ENCODE results near the gene CDH4. TPM values are rescaled to one million over a fixed set of nuclear protein-coding genes. Genes with fewer than 3 reads are reported as not detected.

Gene CDH4
- polyA plus RNA-seq, 5 donors = 3.6 to 8.1 (median 4.7) TPM

DNA sequence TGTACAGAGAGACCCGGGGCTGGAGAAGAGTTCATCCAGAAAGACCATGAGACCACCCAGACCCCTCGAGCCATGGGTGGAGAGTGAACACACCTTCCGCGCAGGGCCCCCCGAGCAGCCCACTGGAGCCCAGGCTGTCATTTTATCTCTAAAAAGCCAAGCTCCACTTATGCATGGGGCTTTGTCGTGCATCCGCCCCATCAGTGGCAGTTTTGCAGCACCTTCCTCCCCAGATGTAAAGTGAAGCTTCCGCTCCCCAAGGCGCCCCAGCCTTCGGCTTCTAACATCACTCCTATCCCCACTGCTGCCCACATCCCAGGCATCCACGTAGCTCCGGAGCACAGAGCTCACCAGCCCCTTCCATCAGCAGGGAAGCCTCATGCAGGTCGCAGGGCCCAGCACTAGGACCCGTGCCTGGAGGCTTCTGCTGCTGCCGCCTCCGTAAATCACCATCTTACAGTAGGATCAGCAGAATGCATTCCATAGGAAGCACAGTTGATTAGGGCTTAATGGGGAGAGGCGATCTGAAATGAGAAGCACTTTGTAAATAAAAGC lies 512.5 kb downstream of the CDH4 start:
- DNase-seq = no peak

GRCh38 chr20:61765081-61765870 lies 513.2 kb downstream of the CDH4 start:
- no peak for DNase-seq

- no peak for DNase-seq
Measured at GRCh38 chr20:61765871-61766654, 514.0 kb downstream of the CDH4 start.

GRCh38 chr20:61766921-61767610 lies 515.0 kb downstream of the CDH4 start:
- no peak for DNase-seq

DNA sequence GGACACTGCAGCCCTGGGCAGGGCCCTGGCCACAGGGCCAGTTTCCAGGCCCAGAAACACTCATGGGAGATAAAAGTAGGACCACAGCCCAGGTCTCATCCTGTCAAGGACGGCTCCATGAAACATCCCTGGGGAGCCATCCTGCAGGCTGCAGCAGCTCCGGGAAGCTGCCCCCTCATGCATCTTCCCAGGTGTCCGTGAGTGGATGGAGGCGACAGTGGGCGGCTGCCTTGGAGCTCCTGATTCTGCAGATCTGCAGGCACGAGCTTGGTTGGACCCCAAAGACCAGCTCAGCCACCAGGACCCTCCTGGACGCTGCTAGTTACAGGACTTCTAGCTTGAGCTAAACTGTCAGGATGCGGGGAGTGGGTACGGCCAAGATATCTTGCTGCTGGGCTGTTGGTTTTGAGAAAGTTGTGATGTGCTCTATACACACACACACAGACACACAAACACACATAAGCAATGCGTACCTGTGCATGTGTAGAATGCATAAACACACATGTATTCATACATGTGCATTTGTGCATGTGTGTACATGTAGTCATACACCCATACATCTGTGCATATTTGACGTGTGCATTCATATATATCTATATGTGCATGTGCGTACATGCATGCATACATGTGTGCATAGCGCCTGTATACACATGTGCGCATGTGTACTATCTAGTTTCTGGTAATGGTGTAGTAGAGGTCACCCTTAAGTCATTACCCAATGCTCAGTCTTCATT lies 515.9 kb downstream of the CDH4 start:
- no peak for DNase-seq

DNA sequence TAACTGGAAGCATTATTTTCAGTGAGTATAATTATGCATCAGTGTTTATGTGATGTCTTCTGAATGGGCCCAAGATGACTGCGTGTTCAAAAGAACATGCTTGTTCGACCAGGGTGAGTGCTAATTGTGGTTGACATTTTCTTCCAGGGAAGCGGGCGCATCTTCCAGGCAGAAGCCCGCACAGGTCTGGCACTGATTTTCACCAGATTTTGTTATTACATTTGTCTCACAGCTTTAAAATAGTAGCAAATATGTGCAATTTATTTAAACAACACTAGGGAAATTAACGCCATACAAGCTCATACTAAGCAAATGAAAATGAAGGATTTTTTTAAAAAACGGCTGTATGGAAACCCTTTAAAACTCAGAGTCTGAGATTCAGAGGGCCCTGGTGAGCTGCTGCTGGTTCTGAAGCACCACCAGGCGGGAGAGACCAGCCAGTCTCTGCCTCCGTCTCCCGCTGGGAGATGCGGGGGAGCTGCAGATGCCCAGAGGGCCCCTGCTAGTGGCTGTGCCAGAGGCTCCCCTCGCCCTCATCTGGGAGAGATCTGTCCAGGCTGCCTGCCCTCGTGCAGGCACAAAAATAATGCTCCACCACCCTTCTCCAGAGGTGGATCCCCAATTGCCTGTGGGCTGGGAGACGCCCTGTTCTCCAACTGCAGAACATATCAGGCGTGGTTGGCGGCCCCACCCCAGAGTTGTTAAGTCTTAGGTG lies 516.7 kb downstream of the CDH4 start:
- DNase-seq = no peak

DNA sequence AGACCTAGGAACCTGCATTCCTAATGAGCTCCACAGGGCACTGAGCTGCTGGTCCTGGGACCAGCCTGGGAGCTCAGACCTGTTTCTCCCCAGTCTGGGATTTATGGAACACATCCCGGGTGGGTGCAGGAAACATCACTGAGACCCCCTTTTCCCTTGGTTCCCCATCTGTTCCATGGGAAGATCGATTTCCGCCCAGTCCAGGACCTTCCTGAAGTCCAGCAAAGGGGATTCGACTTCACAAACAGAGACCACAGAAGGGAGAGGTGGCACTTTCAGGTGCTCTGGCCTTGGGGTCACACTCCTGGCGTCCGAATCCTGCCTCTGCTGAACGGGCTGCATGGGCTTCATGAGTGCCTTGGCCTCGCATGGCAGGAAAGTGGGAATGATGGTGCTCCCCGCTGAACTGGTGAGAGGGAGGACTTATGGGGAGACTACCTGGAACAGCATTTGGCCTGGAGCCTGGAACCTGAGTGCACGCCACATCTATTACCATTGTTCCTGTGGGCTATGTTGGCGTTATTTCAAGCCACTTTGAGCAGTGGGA lies 517.3 kb downstream of the CDH4 start:
- no peak for DNase-seq

DNA sequence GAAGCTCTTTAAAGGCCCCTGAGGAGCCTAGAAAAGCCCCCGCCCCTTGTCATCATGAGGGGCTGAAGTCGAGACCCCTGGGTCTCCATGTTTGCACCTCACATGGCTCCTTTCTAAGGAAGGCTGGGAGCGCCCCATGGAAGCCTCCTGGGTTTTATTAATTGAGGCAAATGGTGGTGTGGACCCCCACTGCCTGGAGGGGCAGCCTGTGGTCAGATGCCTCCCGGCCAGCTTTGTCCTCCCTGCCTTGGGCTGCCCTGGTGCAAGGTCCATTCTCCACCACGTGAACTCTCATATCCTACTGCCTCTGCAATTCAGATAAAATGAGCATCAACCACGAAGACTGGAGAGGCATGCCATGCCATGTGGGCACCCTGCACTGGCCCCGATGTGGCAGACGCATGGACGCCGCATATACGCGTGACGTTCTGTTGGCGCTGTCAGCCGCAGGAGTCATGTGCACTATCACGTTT lies 518.1 kb downstream of the CDH4 start:
- DNase-seq = no peak

- no peak for DNase-seq
Measured at GRCh38 chr20:61771805-61772350, 519.8 kb downstream of the CDH4 start.

DNA sequence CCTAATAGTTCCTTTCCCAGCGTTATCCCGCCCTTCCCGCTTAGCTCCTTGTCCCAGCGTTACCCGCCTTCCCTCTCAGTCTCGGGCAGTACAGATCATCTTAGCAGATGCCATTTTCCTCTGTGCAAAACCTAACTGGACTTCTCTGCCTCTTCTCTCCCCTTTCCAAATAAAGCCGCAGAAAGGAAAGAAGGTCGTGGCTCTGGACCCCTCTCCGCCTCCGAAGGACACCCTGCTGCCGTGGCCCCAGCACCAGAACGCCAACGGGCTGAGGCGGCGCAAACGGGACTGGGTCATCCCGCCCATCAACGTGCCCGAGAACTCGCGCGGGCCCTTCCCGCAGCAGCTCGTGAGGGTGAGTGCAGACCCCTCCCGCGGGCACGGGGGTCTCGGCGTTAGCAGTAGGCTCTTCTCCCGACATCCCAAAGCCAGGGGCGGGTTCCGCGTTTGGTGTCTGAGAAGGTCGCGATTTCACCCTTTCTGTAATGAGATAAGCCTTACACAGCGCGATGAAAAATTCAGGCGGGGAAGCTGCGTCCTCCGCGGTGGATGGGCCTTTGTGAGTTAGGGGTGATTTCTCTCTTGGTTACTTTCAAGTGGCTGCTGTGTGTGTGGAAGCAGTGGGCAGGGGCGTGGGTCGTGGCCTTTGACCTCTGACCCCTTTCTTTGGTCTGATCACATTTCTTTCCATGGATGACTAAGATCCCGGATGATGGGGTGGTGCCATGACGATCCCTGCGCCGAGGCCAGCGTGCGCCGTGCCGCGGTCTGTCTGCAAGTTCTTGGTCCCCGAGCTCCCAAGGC lies 521.0 kb downstream of the CDH4 start:
- DNase-seq = no peak

DNA sequence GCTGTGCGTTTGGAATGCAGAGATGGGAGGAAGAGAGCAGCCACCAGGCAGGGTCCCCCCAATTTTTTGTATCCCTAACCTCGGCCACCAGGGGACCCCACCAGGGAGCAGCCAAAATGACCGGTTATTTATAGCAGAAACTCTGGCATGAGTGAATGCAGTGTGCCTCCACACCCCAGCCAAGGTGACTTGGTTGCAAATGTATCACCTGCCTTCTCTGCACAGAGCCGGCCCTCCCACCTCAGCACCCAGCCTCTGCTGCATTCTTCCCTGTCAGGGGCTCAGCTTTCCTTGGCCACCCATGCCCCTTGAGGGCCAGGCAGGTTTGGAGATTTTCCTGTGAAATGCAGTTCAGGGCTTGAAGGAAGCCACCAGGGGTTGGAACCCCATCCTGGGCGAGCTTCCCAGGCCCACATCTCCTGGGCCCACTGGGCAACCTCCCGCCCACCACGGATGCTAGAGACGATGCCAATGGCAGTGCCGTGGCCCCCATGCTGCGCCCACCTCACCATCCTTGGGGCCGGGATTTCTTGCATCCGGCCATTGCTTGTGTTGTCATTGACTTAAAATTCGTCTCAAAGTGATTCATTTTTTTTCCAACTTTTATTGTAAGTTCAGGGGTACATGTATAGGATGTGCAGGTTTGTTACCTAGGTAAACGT lies 522.0 kb downstream of the CDH4 start:
- no peak for DNase-seq

GRCh38 chr20:61775423-61775822 lies 523.4 kb downstream of the CDH4 start:
- DNase-seq = no peak

- no peak for DNase-seq
Measured at GRCh38 chr20:61776491-61777075, 524.5 kb downstream of the CDH4 start.

DNA sequence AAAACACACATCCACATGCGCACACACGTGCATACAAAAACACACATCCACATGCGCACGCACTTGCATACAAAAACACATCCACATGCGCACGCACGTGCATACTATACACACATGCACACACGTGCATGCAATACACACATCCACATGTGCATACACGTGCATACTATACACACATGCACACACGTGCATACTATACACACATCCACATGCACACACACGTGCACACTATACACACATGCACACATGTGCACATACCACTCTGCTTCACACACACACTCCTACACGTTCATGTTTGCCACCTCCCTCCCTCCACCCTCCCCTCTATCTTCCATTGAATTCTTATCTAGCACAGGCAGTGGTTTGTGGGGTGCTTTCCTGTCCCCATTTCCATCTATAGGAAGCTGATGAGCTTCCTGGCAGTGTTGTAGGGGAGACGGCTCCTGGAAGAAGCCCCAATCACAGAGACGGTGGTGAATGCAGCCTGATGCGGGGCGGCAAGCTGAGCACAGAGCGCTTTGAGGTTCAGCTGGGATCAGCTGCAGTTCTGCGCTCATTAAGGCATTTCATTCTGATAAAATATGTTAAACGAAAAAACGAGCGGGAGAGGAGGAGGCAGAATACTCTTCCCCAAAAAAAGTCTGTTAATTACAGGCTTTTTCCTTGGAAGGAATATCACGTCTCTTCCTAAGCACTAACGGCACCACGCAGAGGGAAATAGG lies 525.9 kb downstream of the CDH4 start:
- DNase-seq = no peak

DNA sequence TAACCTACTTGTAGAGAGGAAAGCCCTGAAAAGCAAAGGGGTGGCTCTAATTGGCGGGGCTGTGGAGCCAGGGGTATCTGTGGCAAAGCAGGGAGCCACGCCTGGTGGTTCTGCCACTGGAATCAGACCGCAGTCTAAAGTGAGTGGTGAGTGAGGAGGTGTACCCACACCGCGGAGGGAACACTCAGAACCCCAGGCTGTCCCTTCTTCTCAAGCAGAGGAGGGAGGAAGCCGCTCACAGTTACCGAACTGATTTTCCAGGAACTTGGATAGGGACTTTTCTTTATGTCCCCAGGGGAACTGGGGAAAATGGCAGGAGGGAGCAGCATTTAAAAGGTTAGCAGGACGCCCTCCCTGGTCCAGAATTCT lies 526.4 kb downstream of the CDH4 start:
- DNase-seq = no peak

DNA sequence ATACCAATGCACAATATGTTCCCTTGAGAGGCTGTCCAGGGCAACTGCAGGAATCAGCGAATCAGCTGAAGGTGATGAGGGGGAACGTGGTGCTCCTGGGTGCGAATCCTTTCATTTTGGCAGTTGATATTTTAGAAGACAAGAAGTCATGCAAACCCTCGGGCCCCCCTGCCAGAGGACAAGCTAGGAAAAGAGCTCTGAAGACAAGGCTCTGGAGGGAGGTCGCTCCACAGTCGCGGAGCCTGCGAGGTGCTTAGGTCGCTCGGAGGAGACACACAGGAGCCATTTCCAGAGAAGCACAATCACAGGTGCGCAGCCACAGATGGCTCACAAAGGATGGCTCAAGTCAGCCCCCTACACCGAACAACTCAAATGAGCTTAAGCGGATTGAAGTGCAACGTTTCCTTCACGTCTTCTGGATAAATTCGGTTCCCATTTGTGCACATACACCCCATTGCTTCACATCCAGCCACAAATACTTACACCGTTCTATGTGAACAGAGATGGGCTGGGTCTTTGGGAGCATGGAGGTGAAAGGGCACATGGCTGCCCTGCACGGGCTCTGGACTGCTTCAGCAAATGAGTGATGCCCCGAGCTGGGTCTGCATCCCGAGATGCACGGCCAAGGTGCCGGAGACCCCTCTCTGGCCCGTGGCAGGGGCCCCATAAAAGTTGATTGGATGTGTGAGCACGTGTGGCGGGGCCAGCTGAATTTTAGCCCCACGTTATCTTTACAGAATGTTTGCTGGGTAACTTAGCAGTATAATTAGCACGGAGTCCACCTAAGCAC lies 527.3 kb downstream of the CDH4 start:
- no peak for DNase-seq

DNA sequence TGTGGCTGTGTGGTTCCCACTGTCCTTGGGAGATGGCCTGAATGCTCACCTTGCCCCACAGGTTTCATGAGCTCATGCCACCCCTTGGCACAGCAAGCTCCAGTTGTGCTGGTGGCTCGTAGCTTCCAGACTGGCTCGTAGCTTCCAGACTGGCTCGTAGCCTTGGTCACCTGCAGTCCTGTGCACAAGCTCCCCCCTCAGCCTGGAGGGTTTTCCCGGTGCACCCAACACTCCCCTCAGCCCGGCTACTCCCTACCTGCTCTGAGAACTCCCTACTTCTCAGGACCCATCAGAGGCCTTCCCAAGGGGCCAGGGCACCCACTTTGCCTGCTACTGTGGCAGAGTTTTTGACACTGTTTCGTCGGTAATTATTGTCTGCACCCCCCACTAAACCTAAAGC lies 528.0 kb downstream of the CDH4 start:
- no peak for DNase-seq
